Parathyroid adenoma (tissue), 2 donors: ENCODE data around the gene SCN4A.

ENCODE experiments used
- H2AFZ ChIP-seq: fragments of 300-600 bp; sonication (generic); one replicate; pipeline ENCODE4 v1.7.0; 2017; ENCODE audit warnings: antibody characterized with exemption, mild to moderate bottlenecking
- H3K27ac ChIP-seq: fragments of 300-600 bp; sonication (generic); one replicate; pipeline ENCODE4 v1.7.0; 2017
- H3K27me3 ChIP-seq: fragments of 300-600 bp; sonication (generic); one replicate; pipeline ENCODE4 v1.7.0; 2017; ENCODE audit warnings: low read length; ENCODE audit not compliant: control insufficient read depth, insufficient read depth
- H3K36me3 ChIP-seq: fragments of 300-600 bp; sonication (generic); one replicate; pipeline ENCODE4 v1.7.0; 2017; ENCODE audit warnings: low read length; ENCODE audit not compliant: control insufficient read depth, insufficient read depth
- H3K4me1 ChIP-seq: fragments of 300-600 bp; sonication (generic); one replicate; pipeline ENCODE4 v1.7.0; 2017; ENCODE audit warnings: control low read depth
- H3K4me2 ChIP-seq: fragments of 300-600 bp; sonication (generic); one replicate; pipeline ENCODE4 v1.7.0; 2017; ENCODE audit warnings: low read length
- H3K4me3 ChIP-seq: fragments of 300-600 bp; sonication (generic); one replicate; pipeline ENCODE4 v1.7.0; 2017; ENCODE audit warnings: low read depth, low read length
- H3K79me2 ChIP-seq: fragments of 300-600 bp; sonication (generic); one replicate; pipeline ENCODE4 v1.7.0; 2017; ENCODE audit warnings: control low read depth
- H3K9ac ChIP-seq: fragments of 300-600 bp; sonication (generic); one replicate; pipeline ENCODE4 v1.7.0; 2017; ENCODE audit warnings: mild to moderate bottlenecking
- H3K9me3 ChIP-seq: fragments of 300-600 bp; sonication (generic); one replicate; pipeline ENCODE4 v1.7.0; 2017; ENCODE audit warnings: low read length; ENCODE audit not compliant: control insufficient read depth
- TF ChIP-seq, protein P1 (sequence below): fragments of 300-600 bp; sonication (generic); IDR thresholded peaks from one replicate; pipeline ENCODE4 v1.7.0; 2017; ENCODE audit warnings: antibody characterized with exemption, mild to moderate bottlenecking
- donor health status: primary hyperparathyroidism.

SCN4A gene

DNA sequence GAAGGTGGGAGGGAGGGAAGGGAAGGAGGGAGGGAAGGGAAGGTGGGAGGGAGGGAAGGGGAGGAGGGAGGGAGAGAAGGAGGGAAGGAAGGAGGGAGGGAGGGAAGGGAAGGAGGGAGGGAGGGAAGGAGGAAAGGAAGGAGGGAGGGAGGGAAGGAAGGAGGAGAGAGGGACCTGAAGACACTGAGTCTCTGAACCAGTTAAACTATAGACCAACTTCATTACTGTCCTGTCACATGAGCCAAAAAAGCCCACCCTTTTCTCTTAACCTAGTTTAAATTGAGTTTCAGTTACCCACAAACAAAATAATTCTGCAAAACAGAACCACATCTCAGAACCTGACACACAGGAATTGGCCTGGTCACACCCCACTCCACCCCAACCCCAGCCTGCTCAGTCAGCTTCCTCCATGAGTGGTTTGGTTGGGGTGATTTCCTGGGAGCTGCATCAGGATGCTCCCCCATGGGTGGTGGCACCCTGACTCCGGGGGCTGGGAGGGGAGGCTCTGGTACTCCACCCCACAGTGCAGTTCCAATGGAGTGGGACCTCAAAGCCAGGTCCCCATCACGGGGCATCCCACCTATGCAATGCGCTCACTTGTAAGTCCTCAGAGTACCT, 20.8 kb upstream of the SCN4A start:
- TF ChIP-seq, protein P1, sequence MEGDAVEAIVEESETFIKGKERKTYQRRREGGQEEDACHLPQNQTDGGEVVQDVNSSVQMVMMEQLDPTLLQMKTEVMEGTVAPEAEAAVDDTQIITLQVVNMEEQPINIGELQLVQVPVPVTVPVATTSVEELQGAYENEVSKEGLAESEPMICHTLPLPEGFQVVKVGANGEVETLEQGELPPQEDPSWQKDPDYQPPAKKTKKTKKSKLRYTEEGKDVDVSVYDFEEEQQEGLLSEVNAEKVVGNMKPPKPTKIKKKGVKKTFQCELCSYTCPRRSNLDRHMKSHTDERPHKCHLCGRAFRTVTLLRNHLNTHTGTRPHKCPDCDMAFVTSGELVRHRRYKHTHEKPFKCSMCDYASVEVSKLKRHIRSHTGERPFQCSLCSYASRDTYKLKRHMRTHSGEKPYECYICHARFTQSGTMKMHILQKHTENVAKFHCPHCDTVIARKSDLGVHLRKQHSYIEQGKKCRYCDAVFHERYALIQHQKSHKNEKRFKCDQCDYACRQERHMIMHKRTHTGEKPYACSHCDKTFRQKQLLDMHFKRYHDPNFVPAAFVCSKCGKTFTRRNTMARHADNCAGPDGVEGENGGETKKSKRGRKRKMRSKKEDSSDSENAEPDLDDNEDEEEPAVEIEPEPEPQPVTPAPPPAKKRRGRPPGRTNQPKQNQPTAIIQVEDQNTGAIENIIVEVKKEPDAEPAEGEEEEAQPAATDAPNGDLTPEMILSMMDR: no peak
- no peak overlapping the region for H3K27ac ChIP-seq
- peaks cover 5% of the 10 kb centered on the region for H3K4me1 ChIP-seq

DNA sequence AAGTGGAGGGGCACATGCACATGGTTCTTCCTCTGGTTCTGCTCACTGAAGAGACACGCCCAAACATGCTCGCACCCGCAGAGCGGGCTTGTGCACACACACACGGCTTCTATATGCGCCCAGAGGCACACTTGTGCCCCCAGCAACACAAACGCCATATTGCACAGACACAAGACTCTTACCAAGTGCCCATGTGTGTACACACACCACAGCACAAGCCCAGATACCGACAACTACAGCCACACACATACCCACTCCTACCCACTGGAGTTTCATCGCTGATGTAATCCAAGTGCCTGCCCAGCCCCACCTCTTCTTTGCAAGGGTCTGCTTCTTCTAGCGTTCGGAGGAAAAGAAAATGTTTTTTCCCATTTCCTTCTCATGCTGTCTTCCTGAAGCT, 18.9 kb upstream of the SCN4A start:
- H2AFZ ChIP-seq: no peak overlapping the region
- H3K79me2 ChIP-seq: no peaks in the 10 kb centered on the region
- no peaks in the 10 kb centered on the region for H3K9me3 ChIP-seq
- TF ChIP-seq, protein P1: no peak
- H3K27ac ChIP-seq: no peak overlapping the region
- peaks cover 9% of the 10 kb centered on the region for H3K4me1 ChIP-seq
- no peaks in the 10 kb centered on the region for H3K27me3 ChIP-seq
- no peaks in the 10 kb centered on the region for H3K36me3 ChIP-seq
- no peak overlapping the region for H3K4me2 ChIP-seq
- no peak overlapping the region for H3K4me3 ChIP-seq
- no peak overlapping the region for H3K9ac ChIP-seq

More for the DNA sequence above, 20.8 kb upstream of the SCN4A start:
- Histone ChIP-seq H3K36me3 (no peaks in the 10 kb centered on the region), H3K79me2 (no peaks in the 10 kb centered on the region), H3K4me2 (no peak overlapping the region), H3K9me3 (no peaks in the 10 kb centered on the region), H3K9ac (no peak overlapping the region), H3K4me3 (no peak overlapping the region), H2AFZ (no peak overlapping the region), H3K27me3 (no peaks in the 10 kb centered on the region)

DNA sequence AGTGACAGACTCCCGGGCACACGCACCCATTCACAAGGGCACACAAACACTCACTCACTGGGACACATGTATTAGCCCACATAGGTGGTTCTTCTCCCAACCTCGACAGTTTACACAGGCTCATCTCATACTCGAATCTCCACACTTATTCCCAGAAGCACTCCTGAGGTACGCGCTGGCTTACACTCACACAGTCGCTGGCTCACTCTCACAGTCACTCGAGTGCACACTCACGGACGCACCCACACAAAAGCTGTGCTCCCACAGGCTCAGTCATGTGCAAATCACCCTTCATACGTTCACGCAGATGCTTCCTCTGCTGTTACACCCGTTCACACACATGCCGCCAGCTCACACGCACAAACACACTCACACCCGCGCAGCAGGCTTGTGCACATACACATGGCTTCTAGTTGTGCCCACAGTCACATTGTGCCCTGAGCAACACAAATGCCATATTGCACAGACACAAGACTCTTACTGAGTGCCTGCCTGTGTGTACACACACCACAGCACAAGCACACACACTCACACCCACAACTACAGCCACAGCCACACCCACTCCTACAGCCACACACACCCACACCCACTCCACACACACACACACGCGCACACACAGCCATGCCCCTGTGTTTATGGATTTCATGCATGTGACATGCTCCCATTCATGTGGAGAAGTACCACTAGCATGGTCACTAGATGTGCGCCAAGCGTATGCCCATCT, 17.1 kb upstream of the SCN4A start:
- TF ChIP-seq, protein P1: no peak
- Histone ChIP-seq H3K27me3 (no peaks in the 10 kb centered on the region), H3K79me2 (no peaks in the 10 kb centered on the region), H3K4me1 (peaks cover 11% of the 10 kb centered on the region), H3K9me3 (no peaks in the 10 kb centered on the region), H3K36me3 (no peaks in the 10 kb centered on the region), H3K9ac (no peak overlapping the region), H2AFZ (no peak overlapping the region), H3K4me3 (no peak overlapping the region), H3K4me2 (no peak overlapping the region), H3K27ac (no peak overlapping the region)

DNA sequence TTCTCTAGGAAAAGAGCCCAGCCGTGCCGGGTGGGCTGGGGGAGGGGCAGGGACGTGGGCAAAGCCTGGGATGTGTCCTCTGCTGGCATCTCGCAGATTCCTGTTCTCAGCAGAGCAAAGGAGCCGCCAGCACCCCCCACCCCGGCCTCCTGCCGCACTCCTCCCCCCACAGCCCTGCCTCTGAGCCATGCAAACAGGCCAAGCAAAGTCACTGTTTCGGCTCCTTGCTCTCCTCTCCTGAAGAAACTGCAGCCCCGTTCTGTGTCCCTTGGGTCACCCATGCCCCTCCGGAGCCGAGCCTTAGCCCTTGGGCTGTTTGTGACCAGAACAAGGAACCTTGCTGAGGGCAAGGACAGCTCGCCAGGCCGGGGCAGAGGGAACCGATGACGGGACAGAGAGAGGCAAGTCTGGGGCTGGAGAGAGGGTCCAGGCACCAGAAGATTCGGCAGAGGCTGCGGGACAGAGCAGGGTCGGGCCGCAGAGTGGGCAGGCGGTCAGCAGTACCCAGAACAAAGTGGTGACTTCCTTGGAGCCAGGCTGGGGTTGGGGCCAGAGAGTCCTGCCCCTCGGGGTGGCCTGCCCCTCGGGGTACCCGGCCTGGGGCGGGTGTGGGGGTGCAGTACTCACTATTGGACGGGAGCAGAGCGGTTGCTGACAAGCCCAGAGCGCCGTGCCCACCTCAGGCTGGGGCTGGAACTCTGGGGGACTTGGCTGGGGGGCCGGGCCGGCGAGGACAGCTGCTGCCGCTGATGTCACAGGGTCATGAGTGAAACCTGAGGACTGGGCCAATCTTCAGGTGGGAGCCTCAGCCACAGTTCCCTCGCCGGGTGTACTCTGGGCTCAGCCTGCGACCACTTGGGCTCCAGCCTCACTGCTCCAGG, 16.3 kb upstream of the SCN4A start:
- no peak overlapping the region for H3K27ac ChIP-seq
- TF ChIP-seq, protein P1: no peak
- H3K4me1 ChIP-seq: peaks cover 11% of the 10 kb centered on the region
- no peaks in the 10 kb centered on the region for H3K36me3 ChIP-seq
- H3K27me3 ChIP-seq: no peaks in the 10 kb centered on the region
- H3K4me2 ChIP-seq: no peak overlapping the region
- H3K9me3 ChIP-seq: no peaks in the 10 kb centered on the region
- H3K79me2 ChIP-seq: no peaks in the 10 kb centered on the region
- no peak overlapping the region for H2AFZ ChIP-seq
- H3K9ac ChIP-seq: no peak overlapping the region
- H3K4me3 ChIP-seq: no peak overlapping the region
